Sigmoid colon (tissue), 4 donors: Measurements from ENCODE around the gene SDK2.

Source experiments
- CTCF ChIP-seq, 4 experiments: fragments of 450-650 bp in 3 of 4; fragments of 200-600 bp in 1 of 4; IDR thresholded peaks; one replicate each; pipeline ENCODE4 v1.5.1; 2016 to 2019; ENCODE audit warnings: antibody characterized with exemption in 4 of 4, mild to moderate bottlenecking in 3 of 4, moderate library complexity in 2 of 4
- EP300 ChIP-seq, 4 donors: sonication (generic); formaldehyde crosslinking; IDR thresholded peaks; one replicate each; pipeline ENCODE4 v1.6.1; 2017; ENCODE audit warnings: antibody characterized with exemption in 4 of 4
- POLR2A ChIP-seq, 2 donors: fragments of 450-650 bp; IDR thresholded peaks; one replicate each; pipeline ENCODE4 v1.6.1; 2016; ENCODE audit warnings: antibody characterized with exemption in 2 of 2, mild to moderate bottlenecking in 2 of 2, moderate library complexity in 2 of 2
- POLR2AphosphoS5 ChIP-seq, 4 donors: sonication (generic); formaldehyde crosslinking; IDR thresholded peaks; one replicate each; pipeline ENCODE4 v1.6.1; 2017; ENCODE audit warnings: antibody characterized with exemption in 4 of 4

- TF ChIP-seq CTCF (IDR thresholded peaks at IDR 0.05) (no peak), POLR2A (IDR thresholded peaks at IDR 0.05) (no peak), POLR2AphosphoS5 (IDR thresholded peaks at IDR 0.05) (no peak), EP300 (IDR thresholded peaks at IDR 0.05) (no peak)
Measured at GRCh38 chr17:73285916-73286862, 358.1 kb downstream of the SDK2 start.
